ENCODE data around the gene ODAD3. TPM values are rescaled to one million over a fixed set of nuclear protein-coding genes. Genes with fewer than 3 reads are reported as not detected.

Gene ODAD3
- total and polyA plus RNA-seq, 2 of the 13 experiments (the other 11 are each of a cell fraction or from before 2014, with no cell fraction given): 0.04 to 0.08 TPM

- TF ChIP-seq AHDC1 (CRISPR knock-in tag; IDR thresholded peaks at IDR 0.05; ENCODE audit: borderline replicate concordance) (no peak), E2F5 (CRISPR knock-in tag; conservative IDR thresholded peaks at IDR 0.05) (peak; percentile 56; the same call in 1 of the 2 replicates), MEF2D (CRISPR knock-in tag; IDR thresholded peaks at IDR 0.05) (no peak), ZNF589 (CRISPR knock-in tag; conservative IDR thresholded peaks at IDR 0.05) (no peak), ZNF839 (CRISPR knock-in tag; IDR thresholded peaks at IDR 0.05; ENCODE audit: borderline replicate concordance) (no peak), POLR2AphosphoS5 (IDR thresholded peaks at IDR 0.05; ENCODE audit: low read depth, low read length) (no peak; the same call in 1 of the 2 replicates), IRF2 (CRISPR knock-in tag; IDR thresholded peaks at IDR 0.05) (peak; percentile 67; the same call in 1 of the 2 replicates), ZNF883 (CRISPR knock-in tag; IDR thresholded peaks at IDR 0.05; ENCODE audit: not compliant biosample characterization) (peak; percentile 70), MIER3 (CRISPR knock-in tag; IDR thresholded peaks at IDR 0.05; ENCODE audit: borderline replicate concordance) (peak; percentile 32; the same call in 1 of the 2 replicates), AKAP8 (CRISPR knock-in tag; IDR thresholded peaks at IDR 0.05) (peak; percentile 83), KLF13 (CRISPR knock-in tag; IDR thresholded peaks at IDR 0.05) (peak; percentile 84; the same call in 1 of the 2 replicates), ETV6 (CRISPR knock-in tag; conservative IDR thresholded peaks at IDR 0.05) (peak; percentile 84), RARA (CRISPR knock-in tag; IDR thresholded peaks at IDR 0.05) (peak; percentile 33), ZNF17 (CRISPR knock-in tag; IDR thresholded peaks at IDR 0.05) (no peak), REST (IDR thresholded peaks at IDR 0.05; ENCODE audit: borderline replicate concordance in 1 of 2, low read depth in 1 of 2, low read length in 2 of 2) (peak in 1 of 2 experiments; percentile 7; a peak in 2 of 4 replicates), MIXL1 (CRISPR knock-in tag; IDR thresholded peaks at IDR 0.05) (no peak), NFE2L2 (IDR thresholded peaks at IDR 0.05; ENCODE audit: low read length) (no peak), ZNF468 (CRISPR knock-in tag; IDR thresholded peaks at IDR 0.05) (no peak)
- TF ChIP-seq, protein P1, sequence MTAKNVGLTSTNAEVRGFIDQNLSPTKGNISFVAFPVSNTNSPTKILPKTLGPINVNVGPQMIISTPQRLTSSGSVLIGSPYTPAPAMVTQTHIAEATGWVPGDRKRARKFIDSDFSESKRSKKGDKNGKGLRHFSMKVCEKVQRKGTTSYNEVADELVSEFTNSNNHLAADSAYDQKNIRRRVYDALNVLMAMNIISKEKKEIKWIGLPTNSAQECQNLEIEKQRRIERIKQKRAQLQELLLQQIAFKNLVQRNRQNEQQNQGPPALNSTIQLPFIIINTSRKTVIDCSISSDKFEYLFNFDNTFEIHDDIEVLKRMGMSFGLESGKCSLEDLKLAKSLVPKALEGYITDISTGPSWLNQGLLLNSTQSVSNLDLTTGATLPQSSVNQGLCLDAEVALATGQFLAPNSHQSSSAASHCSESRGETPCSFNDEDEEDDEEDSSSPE (CRISPR knock-in tag; IDR thresholded peaks at IDR 0.05): peak; percentile 92
Measured at GRCh38 chr19:11482384-11483050, 47.6 kb upstream of the ODAD3 start (continued).
